C4-2B (cell line): ENCODE results near the gene MED15.

Source experiments
- ZFX ChIP-seq: fragments of 450-650 bp; IDR thresholded peaks from 2 replicates; pipeline ENCODE4 v1.6.1; 2017
- TF ChIP-seq, protein P1 (sequence below): fragments of 450-650 bp; conservative IDR thresholded peaks from 2 replicates; pipeline ENCODE4 v1.5.1; 2017; ENCODE audit warnings: mild to moderate bottlenecking

GRCh38 chr22:20519558-20519957 is 12.1 kb downstream of the MED15 start:
- TF ChIP-seq, protein P1, sequence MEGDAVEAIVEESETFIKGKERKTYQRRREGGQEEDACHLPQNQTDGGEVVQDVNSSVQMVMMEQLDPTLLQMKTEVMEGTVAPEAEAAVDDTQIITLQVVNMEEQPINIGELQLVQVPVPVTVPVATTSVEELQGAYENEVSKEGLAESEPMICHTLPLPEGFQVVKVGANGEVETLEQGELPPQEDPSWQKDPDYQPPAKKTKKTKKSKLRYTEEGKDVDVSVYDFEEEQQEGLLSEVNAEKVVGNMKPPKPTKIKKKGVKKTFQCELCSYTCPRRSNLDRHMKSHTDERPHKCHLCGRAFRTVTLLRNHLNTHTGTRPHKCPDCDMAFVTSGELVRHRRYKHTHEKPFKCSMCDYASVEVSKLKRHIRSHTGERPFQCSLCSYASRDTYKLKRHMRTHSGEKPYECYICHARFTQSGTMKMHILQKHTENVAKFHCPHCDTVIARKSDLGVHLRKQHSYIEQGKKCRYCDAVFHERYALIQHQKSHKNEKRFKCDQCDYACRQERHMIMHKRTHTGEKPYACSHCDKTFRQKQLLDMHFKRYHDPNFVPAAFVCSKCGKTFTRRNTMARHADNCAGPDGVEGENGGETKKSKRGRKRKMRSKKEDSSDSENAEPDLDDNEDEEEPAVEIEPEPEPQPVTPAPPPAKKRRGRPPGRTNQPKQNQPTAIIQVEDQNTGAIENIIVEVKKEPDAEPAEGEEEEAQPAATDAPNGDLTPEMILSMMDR = no peak
- no peak for TF ChIP-seq ZFX
